HepG2 (cell line): ENCODE measurements around the gene ADAP2. TPM values are rescaled to one million over a fixed set of nuclear protein-coding genes. Genes with fewer than 3 reads are reported as not detected.

Source experiments
- ATAC-seq: fragments of 200-7000 bp; cut with Tn5 transposase; 3 replicates; pipeline ENCODE4 v1.9.1; 2020; ENCODE audit warnings: mild to moderate bottlenecking, moderate library complexity
- BruUV-seq: library from RNA; stranded (reverse); fragments of 400-500 nt; replicated peaks from 2 replicates; lab custom pipeline; 2021; lab: Mats Ljungman, UMichigan
- CTCF ChIA-PET: fragments of 300-600 bp; formaldehyde crosslinking; extraction: SDS; loops from one replicate; lab custom pipeline; 2021; ENCODE audit warnings: low total read pairs, inconsistent platforms, low intra/inter-chr PET ratio; lab: Yijun Ruan, JAX
- POLR2A ChIA-PET: fragments of 350-600 bp; sonication (Branson Sonifier 250); formaldehyde crosslinking; loops from one replicate; lab custom pipeline; 2020; ENCODE audit warnings: antibody characterized with exemption, inconsistent platforms; lab: Yijun Ruan, JAX
- DNase-seq: peaks from one replicate; pipeline ENCODE4 v3.0.0-alpha.2; 2015; ENCODE audit warnings: low spot score
- FAIRE-seq: peaks from 3 replicates; lab custom pipeline; 2011; peaks lifted over from hg19 to GRCh38; lab: Jason Lieb, UNC
- H2AFZ ChIP-seq: one replicate; pipeline ENCODE4 v1.6.1; 2011; ENCODE audit warnings: low read length, inconsistent platforms
- H3K27ac ChIP-seq: fragments of 300-600 bp; 3 replicates; pipeline ENCODE4 v1.8.0; 2011; ENCODE audit warnings: mixed run types, mild to moderate bottlenecking, mixed read lengths, low read length, inconsistent platforms; ENCODE audit not compliant: insufficient read depth; ENCODE audit errors: extremely low read length
- H3K27me3 ChIP-seq, 2 experiments: fragments of 200-600 bp in 1 of 2; 2 replicates in 1 of 2; 3 replicates in 1 of 2; pipeline versions ENCODE4 v1.6.0 to v1.8.0; 2011; ENCODE audit warnings: low read length in 2 of 2, mild to moderate bottlenecking in 2 of 2, moderate library complexity in 2 of 2, inconsistent platforms in 1 of 2; ENCODE audit not compliant: insufficient read depth in 2 of 2, control insufficient read depth in 1 of 2
- H3K36me3 ChIP-seq, 2 experiments: fragments of 200-600 bp in 1 of 2; replicated peaks in 1 of 2; 2 replicates in 1 of 2; 3 replicates in 1 of 2; pipeline versions ENCODE4 v1.5.1 to v1.8.0; 2011; ENCODE audit warnings: low read length in 2 of 2, inconsistent platforms in 1 of 2; ENCODE audit not compliant: insufficient read depth in 2 of 2, control insufficient read depth in 1 of 2
- H3K4me1 ChIP-seq: 2 replicates; pipeline ENCODE4 v1.5.1; 2012; ENCODE audit warnings: low read length, inconsistent platforms; ENCODE audit not compliant: insufficient read depth
- H3K4me2 ChIP-seq: 2 replicates; pipeline ENCODE4 v1.6.0; 2011; ENCODE audit warnings: low read depth, low read length, inconsistent platforms
- H3K4me3 ChIP-seq, 3 experiments: fragments of 200-600 bp in 1 of 3; sonication (generic), shearing (Covaris generic) in 1 of 3; replicated peaks in 1 of 3; 2 replicates each; pipeline ENCODE4 v1.5.1; 2011 to 2016; ENCODE audit warnings: low read length in 3 of 3, inconsistent platforms in 2 of 3, low read depth in 2 of 3, mild to moderate bottlenecking in 2 of 3, control low read depth in 1 of 3, mixed read lengths in 1 of 3; ENCODE audit not compliant: insufficient read depth in 1 of 3
- H3K79me2 ChIP-seq: one replicate; pipeline ENCODE4 v1.6.1; 2011; ENCODE audit warnings: low read length, inconsistent platforms; ENCODE audit not compliant: insufficient read depth
- H3K9ac ChIP-seq: 2 replicates; pipeline ENCODE4 v1.6.0; 2011; ENCODE audit warnings: mild to moderate bottlenecking, low read depth, low read length, inconsistent platforms; ENCODE audit not compliant: insufficient read depth
- H3K9me3 ChIP-seq: 2 replicates; pipeline ENCODE4 v1.5.1; 2012; ENCODE audit warnings: mild to moderate bottlenecking, low read length
- H4K20me1 ChIP-seq: 2 replicates; pipeline ENCODE4 v1.6.0; 2011; ENCODE audit warnings: inconsistent platforms, mild to moderate bottlenecking, low read length, moderate library complexity; ENCODE audit not compliant: insufficient read depth
- BORCS8-MEF2B ChIP-seq: sonication (generic); formaldehyde crosslinking; IDR thresholded peaks from 2 replicates; pipeline ENCODE4 v1.8.0; 2022; ENCODE audit warnings: mild to moderate bottlenecking, missing genetic modification reagents
- DZIP1 ChIP-seq: sonication (generic); formaldehyde crosslinking; IDR thresholded peaks from 2 replicates; pipeline ENCODE4 v1.5.0; 2020; ENCODE audit warnings: mild to moderate bottlenecking, missing genetic modification reagents
- GLMP ChIP-seq: sonication (generic); formaldehyde crosslinking; IDR thresholded peaks from 2 replicates; pipeline ENCODE4 v1.9.0; 2021; ENCODE audit warnings: missing genetic modification reagents, mild to moderate bottlenecking, borderline replicate concordance
- KIAA2018 ChIP-seq: sonication (generic); formaldehyde crosslinking; IDR thresholded peaks from 2 replicates; pipeline ENCODE4 v1.5.0; 2020; ENCODE audit warnings: mild to moderate bottlenecking, missing genetic modification reagents, borderline replicate concordance
- MED1 ChIP-seq: sonication (generic); formaldehyde crosslinking; IDR thresholded peaks from 2 replicates; pipeline ENCODE4 v1.4.0; 2020; ENCODE audit warnings: missing genetic modification reagents
- ZNF772 ChIP-seq: sonication (generic); formaldehyde crosslinking; IDR thresholded peaks from 2 replicates; pipeline ENCODE4 v1.5.0; 2020; ENCODE audit warnings: mild to moderate bottlenecking, missing genetic modification reagents
- WGBS: methylation state at CpG from one replicate; pipeline ENCODE4 v1.1.6; 2017; ENCODE audit warnings: low lambda C conversion rate; 5-methylcytosine and 5-hydroxymethylcytosine counted together
- in situ Hi-C: cut with HindIII; loops from 2 replicates; pipeline ENCODE4 v1.10.0; 2017; ENCODE audit warnings: low pct_unique_long_range_greater_than_20kb; ENCODE audit not compliant: extremely low pct_ligation_motif_present
- intact Hi-C: fragments of 100-400 bp; cut with micrococcal nuclease; formaldehyde crosslinking; loops from one replicate; pipeline ENCODE4 v1.10.0; 2022; ENCODE audit not compliant: unreplicated experiment
- polyA plus RNA-seq, 8 experiments: library from polyadenylated mRNA; depleted of rRNA in 3 of 8; stranded (reverse) in 7 of 8; unstranded in 1 of 8; fragments of >200 nt; fragmentation: Illumina TruSeq in 4 of 8; extraction: Trizol in 4 of 8; gene quantifications; 2 replicates each; pipeline versions ENCODE4 v1.2.1 to v1.2.3, GENCODE V29; 2011 to 2016; ENCODE audit warnings: low read depth in 4 of 8, missing spikeins in 1 of 8, mixed read lengths in 1 of 8; ENCODE audit not compliant: insufficient read depth in 1 of 8
- total RNA-seq, 5 experiments: library from RNA; depleted of rRNA; stranded (reverse); fragments of >200 nt; fragmentation: Illumina TruSeq; extraction: Trizol; gene quantifications; 2 replicates each; pipeline ENCODE4 v1.2.3, GENCODE V29; 2016; ENCODE audit warnings: low read depth in 1 of 5

ADAP2 gene
- total and polyA plus RNA-seq, 2 of the 13 experiments (the other 11 are each of a cell fraction or from before 2014, with no cell fraction given), result 0.51 to 0.70 TPM

DNA sequence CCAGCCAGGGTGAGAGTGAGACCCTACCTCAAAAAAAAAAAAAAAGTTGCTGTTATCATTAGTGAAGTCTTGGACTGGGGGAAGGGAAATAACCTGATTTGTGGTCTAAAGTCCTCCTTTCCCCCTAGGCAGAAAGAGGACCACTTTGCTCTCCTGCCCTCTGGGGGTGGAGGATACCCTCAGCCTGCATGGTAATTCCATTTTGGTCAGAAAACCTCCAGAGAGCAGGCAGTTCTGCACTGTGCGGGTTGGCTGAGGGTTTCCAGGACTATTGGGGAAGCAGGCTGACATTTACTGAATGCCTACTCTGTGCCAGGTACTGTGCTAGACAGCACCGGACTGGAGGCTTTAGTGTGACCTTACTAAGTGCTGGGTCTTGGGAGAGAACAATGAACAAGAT, 2.6 kb downstream of the ADAP2 start:
- WGBS, result 73% methylated on average over 2 of the region's 2 CpGs

More for the DNA sequence above, 2.6 kb downstream of the ADAP2 start:
- in situ Hi-C loops (no loop called here), intact Hi-C loops (no loop called here)
- no TSS peak for BruUV-seq
- H4K20me1 ChIP-seq, result no peaks in the 10 kb centered on the region
- ChIA-PET CTCF (no interaction called here), POLR2A (no interaction called here)
- H2AFZ ChIP-seq, result no peak overlapping the region
- FAIRE-seq (no peak), DNase-seq (no peak), ATAC-seq (no peak)
- no peak overlapping the region for H3K27ac ChIP-seq
- no peak overlapping the region for H3K4me3 ChIP-seq
- no peak for TF ChIP-seq GLMP (CRISPR knock-in tag)
- no peak for TF ChIP-seq ZNF772 (CRISPR knock-in tag)
- no peak for TF ChIP-seq BORCS8-MEF2B (CRISPR knock-in tag)
- no peak for TF ChIP-seq MED1
- no peak for TF ChIP-seq KIAA2018 (CRISPR knock-in tag)
- TF ChIP-seq DZIP1, result no peak
- peaks cover 0 to 22% of the 10 kb centered on the region in 2 experiments; a peak in 2 of 5 replicates for H3K27me3 ChIP-seq
- no peaks in the 10 kb centered on the region for H3K79me2 ChIP-seq
- no peak overlapping the region for H3K4me2 ChIP-seq
- H3K9ac ChIP-seq, result no peak overlapping the region
- peaks cover 32% of the 10 kb centered on the region for H3K4me1 ChIP-seq
- no peaks in the 10 kb centered on the region for H3K9me3 ChIP-seq
- no peaks in the 10 kb centered on the region for H3K36me3 ChIP-seq
